Activated CD4-positive, alpha-beta T cell treated with anti-CD3 and anti-CD28 coated beads for 24 hours (primary cell): ENCODE results near the gene FAM13B.
"Not testable (repeated sequence)": the region's sequence is repeated elsewhere in the genome, so short reads cannot be mapped to it uniquely, and the experiment has no call there.

Source experiments
- DNase-seq, 2 donors: peaks; one replicate each; pipeline ENCODE4 v3.0.0-alpha.2; 2020; ENCODE audit warnings: low read depth in 2 of 2

FAM13B gene

DNA sequence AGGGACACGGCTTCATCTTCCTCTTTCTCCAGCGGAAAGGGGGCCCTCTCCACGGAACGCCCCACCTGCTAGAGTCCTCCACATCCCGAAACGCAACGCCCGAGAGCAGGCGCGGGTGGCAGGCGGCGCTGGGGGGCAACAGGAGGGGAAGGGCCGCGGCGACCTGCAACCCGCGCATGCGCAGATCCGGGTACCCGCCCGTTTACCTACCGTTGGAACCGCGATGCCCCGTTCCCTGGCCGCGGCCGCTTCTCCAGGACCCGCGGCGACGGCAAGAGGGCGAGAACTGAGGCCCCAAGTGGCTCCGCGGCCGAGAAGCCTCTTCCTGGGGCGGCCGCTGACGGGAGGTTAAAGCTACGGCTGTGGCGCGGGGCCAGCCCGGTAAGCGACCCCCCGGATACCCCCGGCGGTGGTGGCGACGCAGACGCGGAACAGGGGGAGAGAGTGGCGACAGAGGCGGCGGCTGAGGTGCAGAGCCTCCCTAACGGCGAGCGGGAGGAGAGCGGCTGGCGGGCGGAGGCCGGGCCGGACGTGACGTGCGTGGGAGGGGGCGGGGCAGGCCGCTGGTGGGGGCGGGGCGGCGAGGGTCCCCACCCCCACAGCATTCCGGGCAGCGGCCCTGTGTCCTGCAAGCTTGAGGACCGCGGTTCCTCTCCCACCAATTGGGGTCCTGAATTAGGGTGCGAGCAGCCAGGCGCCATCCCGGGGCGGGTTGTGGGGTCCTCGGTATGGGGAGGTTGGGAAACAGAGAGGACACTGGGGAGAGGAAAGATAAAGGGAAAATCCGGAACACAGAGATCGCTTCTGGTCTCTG, at the start of gene FAM13B:
FAM13B (minus strand) TSS at position 508 of the 814 bp plus-strand sequence. CDS start 13,968 bp downstream, outside the sequence.
- peak; percentile 70 for DNase-seq

GRCh38 chr5:138082033-138082432, 49.2 kb upstream of the FAM13B start:
- DNase-seq: no peak

DNA sequence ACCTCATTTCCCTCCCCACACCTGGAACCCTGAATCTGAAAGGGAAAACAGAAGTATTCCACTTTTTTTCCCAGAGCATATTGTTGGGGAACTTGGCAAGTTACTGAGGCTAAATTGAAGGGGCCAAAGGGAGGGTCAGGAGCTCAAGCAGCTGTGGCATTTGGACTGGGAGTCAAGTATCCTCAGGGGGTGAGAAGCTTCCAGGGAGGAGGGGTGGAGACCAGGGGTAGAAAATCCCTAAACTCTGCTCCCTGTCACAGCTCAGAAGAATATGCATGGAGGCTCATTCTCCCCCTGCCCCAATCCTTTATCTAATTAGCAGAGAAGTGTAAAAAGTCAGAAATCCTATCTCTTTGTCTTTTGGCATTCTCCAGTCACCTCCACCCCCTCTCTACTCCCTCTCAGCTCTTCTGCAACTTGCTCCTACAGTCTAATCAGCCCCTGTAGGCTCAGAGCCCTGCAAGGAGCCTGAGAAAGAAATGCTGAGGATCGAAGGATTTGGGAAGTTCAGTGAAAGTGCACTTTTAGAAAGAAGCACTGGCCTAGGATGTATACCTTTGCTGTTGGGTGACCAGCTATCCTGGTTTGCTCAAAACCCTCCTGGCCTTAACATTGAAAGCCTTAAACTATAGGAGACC, 45.2 kb upstream of the FAM13B start:
- no peak for DNase-seq

GRCh38 chr5:138077064-138077696, 44.3 kb upstream of the FAM13B start:
- DNase-seq: peak; percentile 15 to 48

DNA sequence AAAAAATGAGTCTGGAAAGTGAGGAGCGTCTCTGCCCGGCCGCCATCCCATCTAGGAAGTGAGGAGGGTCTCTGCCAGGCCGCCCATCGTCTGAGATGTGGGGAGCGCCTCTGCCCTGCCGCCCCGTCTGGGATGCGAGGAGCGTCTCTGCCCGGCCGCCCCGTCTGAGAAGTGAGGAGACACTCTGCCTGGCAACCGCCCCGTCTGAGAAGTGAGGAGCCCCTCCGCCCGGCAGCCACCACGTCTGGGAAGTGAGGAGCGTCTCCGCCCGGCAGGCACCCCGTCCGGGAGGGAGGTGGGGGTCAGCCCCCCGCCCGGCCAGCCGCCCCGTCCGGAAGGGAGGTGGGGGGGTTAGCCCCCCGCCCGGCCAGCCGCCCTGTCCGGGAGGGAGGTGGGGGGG, 37.1 kb upstream of the FAM13B start:
- not testable (repeated sequence) for DNase-seq

DNA sequence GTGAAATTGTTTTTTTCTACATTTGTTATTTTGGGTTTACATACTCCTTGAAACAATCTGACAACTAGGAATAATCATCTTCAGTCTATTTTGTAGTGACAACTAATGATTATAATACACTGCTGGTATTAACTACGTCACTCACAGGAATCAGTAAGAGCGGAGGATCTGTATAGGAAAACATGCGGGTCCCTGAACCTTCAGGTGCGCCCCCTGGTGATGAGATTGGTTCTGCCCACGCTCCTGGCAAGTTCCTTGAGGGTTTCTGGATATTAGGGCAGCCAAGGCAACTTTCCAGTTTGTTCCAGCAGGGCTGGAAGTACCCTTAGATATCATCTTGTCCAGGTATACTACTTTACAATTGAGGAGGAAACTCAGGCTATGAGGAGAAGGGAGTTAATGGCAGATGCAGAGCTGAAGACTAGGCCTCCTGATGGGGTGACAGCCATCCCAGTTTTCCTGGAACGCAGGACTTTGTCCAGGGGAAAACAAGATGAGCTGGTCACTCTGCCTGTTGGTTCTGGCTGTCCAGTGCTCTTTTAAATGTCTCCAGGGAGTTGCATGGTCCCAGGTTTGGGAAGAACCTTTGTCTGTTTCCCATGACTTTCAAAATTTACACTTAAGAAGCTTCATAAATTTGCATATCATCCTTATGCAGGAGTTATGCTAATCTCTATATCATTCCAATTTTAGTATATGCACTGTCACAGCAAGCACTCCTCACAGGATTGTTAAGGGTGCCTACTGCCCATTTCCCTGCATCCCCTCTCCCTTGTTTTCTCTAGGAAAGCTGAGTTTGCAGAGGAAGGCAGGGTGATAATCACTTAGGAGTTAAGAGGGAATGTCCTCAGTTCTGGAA, 36.1 kb upstream of the FAM13B start:
- peak; percentile 61 to 71 for DNase-seq

DNA sequence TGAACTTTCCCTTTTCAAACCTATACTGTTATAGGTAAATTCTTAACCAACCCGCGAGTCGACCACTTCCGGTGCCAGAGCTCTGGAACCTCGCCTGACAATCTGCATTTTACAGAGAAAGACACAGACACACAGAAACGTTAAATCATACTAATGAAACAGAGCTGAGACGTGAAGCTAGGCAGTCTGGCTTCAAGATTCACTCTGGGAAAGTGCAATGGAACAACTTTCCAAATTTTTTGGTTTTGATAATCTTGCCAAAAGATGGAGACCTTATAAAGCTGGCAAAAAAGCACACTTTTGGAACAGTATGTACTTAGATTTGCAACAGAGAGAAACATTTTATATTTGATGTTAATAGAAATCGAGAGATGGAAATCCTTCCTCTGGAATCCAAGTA, 35.1 kb upstream of the FAM13B start:
- no peak for DNase-seq

GRCh38 chr5:138065102-138065501, 32.2 kb upstream of the FAM13B start:
- no peak for DNase-seq

GRCh38 chr5:138064526-138064925, 31.6 kb upstream of the FAM13B start:
- DNase-seq: no peak

- no peak for DNase-seq
These were observed 22.1 kb upstream of the FAM13B start for GRCh38 chr5:138054847-138055558.

DNA sequence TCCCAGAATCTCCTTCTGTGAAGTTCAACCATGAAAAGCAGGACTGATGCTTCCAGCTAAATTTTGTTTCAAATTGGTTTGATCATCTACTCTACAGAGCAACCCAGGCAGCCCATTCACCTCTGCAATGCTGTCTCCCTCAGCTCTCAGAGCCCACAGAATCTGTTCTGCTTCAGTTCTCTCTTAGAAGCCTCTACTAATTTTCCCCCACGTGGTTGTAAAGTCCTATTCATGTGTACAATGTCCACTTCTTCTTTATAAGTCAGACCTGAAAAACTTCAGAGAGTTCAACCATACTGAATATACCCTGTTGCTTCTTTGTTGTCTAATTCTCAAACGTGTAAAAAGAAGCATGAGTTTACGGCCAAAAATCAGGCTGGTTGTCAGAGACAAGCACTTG, 21.3 kb upstream of the FAM13B start:
- DNase-seq: no peak

GRCh38 chr5:138053554-138053953, 20.7 kb upstream of the FAM13B start:
- DNase-seq: no peak

DNA sequence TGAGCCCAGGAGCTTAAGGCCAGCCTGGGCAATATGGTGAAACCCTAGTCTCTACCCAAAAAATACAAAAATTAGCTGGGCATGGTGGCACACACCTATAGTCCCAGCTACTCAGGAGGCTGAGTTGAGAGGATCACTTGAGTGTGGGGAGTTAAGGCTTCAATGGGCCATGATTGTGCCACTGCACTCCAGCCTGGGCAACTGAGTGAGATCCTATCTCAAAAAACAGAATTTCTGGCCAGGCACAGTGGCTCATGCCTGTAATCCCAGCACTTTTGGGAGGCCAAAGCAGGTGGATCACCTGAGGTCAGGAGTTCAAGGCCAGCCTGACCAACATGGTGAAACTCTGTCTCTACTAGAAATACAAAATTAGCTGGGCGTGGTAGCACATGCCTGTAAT, 19.8 kb upstream of the FAM13B start:
- not testable (repeated sequence) for DNase-seq

DNA sequence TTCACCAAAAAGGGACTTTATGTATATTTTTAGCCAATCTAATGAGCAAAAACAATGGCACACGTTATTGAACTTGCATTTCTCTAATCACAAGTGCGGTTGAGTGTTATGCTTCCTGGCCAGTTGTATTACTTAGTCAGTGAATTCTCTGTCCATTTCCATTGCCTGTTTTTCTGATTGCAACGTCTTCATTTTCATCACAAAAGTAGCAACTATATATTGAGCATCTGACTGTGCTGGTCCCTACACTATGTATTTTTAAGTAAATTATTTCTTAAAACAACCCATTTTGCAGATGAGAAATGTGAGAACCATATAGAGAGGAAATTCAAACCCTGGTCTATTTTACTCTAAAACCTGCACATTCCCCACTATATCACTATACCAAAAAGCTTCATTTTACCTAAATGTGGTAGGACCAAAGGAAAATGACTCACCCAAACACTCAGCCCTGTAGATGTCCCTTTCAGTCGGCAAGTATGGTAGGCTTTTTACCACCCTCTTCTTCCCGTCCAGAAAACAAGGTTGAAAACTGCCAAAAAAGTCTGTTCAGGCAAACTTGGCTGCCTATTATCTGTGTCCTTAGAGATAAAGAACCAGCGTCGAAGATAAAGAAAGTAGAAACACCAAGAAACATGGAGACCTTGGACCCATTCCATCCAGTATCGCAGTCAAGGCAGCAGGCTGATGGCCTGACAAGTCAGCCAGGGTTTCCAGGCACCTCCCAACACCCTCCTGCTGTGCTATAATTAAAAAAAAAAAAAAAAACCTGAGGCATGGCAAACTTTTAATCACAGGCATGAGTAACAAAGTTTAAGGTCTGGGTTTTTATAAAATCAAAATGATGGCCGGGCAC, 18.8 kb upstream of the FAM13B start:
- no peak for DNase-seq

DNA sequence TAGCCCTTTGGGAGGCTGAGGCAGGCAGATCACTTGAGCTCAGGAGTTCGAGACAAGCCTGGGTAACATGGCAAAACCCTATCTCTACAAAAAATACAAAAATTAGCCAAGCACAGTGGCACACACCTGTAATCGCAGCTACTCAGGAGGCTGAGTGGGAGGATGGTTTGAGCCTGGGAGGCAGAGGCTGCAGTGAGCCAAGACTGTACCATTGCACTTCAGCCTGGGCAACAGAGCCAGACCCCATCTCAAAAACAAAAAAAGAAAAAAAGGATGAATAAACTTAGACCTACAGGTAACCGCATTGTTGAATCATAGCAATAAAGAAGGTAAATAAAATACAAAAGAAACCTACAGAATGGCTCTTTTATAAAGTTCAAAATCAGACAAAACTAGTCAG, 12.4 kb upstream of the FAM13B start:
- DNase-seq: not testable (repeated sequence)

GRCh38 chr5:138038826-138039225, 5.9 kb upstream of the FAM13B start:
- no peak for DNase-seq

DNA sequence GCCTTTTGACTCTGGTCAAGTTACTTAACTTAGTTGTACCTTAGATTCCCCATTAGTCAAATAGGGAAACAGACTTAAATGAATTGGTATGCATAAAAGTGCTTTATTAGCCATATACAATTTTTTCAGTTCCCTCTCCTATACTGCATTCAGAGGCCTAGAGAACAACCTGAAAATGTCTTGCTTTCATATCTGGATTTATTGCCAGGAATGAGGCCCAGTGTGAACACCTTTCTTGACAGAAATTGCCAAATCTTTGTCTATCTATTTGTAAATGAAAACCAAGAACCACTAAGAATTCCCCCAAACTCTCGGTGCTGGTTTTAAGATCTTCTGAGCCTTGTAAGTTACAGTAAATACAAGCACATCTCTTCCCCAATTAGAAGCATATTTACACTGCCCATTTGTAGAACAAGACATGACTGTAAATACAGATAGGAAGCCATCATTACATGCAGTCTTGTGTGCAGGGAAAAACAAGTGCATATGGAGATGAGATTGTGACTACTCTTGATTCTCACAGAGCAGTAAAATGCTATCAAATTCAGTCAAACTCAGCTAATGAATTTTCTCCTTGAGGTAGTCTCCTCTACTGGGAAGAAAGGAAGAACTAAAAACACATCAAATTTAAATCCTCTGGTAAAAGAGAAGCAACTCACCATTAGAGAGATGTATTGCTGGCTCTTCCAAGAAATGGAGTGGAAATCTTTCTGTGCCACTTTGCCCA, 5.2 kb upstream of the FAM13B start:
- no peak for DNase-seq

- no peak for DNase-seq
These were observed 4.4 kb upstream of the FAM13B start for GRCh38 chr5:138037271-138037670.
